NCI-H1930 (cell line): ENCODE measurements around the gene TBC1D22A.

Experiments used
- DNase-seq, 2 experiments: peaks; one replicate each; lab custom pipeline; 2025; lab: John Stamatoyannopoulos, UW

TBC1D22A gene

GRCh38 chr22:47082505-47082904 lies 320.1 kb downstream of the TBC1D22A start:
- DNase-seq: no peak

- no peak for DNase-seq
Observed at GRCh38 chr22:47083379-47083986, 321.0 kb downstream of the TBC1D22A start.

- DNase-seq: no peak
Observed at GRCh38 chr22:47084226-47084625, 321.8 kb downstream of the TBC1D22A start.

DNA sequence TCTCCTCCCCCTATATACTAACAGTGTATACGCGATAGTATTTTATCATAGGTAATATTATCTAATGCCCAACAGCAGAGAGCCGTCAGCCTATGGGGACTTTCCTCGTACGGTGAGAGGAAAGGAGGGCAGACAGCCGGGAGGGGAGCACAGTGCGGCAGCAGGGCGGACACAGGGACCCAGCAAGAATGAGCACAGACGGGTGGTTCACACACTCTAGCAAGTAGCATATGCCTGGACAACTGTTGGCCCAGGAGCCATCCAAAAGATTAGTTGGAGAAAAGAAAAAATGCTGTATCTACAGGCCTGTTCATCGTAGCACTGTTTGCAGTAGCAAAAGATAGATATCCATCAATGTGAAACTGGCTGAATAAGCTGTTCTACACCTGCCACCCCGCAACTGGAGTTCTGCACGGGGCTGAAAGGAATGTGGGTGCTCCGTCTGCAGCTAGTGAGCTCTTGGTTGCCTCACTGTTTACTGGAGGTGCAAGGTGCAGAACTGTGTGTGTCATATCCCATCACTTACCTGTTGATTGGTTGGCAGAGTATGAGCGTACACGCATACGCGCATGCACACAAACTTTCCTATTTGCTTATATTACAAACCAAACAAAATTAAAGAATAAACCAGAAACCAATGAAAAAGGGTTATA lies 324.3 kb downstream of the TBC1D22A start:
- no peak for DNase-seq

DNA sequence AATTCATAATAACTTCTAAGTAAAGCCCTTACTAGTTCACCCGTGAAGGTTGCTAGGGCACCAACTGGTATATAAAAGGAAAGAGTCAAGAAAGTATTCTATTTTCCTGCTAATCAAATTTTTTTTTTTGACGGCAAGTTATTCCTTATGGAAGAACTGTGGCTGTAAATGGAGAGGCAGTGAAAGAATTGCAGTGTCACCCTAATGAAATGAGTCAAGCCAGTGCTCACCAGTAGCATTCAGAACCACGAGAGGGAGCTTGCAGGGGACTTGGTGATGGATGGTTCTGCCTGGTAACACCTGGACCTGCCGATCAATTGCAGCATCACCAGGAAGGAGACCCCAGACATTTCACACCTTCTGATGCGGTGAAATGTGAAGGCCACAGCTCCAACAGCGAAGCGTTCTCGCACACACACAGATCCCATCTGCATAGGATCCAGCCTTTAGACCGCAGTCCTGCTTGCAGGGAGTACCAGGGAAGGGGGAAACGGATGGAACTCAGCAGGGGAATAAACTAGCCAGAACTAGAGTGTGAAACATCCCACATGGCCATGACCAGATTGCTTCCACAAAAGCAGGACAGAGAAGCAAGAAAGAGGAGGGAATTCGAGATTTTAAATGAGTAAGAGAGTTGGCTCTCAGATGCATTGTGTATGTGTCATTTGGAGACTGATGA lies 326.2 kb downstream of the TBC1D22A start:
- no peak for DNase-seq

GRCh38 chr22:47089374-47089773 lies 326.9 kb downstream of the TBC1D22A start:
- no peak for DNase-seq

DNA sequence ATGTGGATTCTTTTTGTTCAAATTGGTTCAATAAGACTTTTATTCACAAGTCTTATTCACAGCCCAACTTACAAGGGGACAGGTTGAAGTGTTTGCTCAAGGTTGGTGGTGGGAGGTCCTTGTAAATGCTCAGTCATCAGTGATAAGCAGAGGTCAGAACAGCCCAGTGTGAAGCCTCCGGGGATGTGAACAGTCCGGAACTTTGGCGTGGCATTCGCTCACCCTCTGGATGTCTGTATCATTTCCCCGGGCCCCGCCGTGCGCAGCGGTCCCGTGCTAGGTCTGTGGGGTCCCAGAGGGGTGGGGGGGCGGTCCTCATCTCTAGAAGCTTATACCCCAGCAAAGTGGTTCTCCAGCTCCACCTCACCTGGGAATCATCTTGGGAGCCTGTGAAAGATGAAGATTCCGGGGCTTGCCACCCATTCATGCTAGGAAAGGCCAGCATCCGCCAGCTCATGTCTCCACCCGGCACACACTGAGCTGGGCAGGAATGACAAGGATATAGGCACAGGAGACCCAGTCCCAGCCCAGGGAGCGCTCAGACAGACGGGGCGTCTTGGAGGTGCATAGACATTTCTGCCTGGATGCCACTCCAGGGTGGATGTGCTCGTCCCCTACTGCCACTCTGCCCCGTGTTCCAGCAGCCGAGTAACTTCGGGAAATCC lies 327.5 kb downstream of the TBC1D22A start:
- no peak for DNase-seq

GRCh38 chr22:47090591-47091245 lies 328.3 kb downstream of the TBC1D22A start:
- DNase-seq: no peak

DNA sequence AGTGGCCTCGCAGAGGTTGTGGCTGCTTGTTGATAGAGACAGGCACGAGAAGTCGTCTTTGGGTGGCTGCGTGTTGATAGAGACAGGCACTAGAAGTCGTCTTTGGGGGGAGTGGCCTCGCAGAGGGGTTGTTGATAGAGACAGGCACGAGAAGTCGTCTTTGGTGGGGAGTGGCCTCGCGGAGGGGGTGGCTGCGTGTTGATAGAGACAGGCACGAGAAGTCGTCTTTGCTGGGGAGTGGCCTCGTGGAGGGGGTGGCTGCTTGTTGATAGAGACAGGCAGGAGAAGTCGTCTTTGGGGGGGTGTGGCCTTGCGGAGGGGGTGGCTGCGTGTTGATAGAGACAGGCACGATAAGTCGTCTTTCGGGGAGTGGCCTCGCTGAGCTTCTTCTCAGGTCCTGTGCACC lies 328.8 kb downstream of the TBC1D22A start:
- no peak for DNase-seq

- DNase-seq: no peak
Observed at GRCh38 chr22:47091921-47092700, 329.7 kb downstream of the TBC1D22A start.

GRCh38 chr22:47092896-47093311 lies 330.5 kb downstream of the TBC1D22A start:
- DNase-seq: no peak

DNA sequence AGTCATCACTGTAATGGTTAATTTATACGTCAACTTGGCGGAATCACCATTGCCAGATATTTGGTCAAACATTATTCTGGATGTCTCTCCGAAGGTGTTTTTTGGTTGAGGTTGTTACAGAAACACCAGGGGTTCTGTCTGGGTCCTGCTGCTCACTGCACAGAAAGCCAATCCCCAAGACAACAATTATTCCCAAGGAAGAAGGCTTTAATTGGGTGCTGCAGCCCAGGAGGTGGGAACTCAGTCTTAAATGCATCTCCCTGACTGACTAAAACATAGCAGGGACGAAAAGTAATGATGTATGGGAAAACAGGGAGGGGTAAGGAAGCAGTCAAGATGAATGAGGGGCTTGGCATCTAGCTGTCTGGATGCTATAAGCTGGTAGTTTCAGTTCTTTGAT lies 331.3 kb downstream of the TBC1D22A start:
- DNase-seq: no peak

- no peak for DNase-seq
Observed at GRCh38 chr22:47094861-47095330, 332.4 kb downstream of the TBC1D22A start.

DNA sequence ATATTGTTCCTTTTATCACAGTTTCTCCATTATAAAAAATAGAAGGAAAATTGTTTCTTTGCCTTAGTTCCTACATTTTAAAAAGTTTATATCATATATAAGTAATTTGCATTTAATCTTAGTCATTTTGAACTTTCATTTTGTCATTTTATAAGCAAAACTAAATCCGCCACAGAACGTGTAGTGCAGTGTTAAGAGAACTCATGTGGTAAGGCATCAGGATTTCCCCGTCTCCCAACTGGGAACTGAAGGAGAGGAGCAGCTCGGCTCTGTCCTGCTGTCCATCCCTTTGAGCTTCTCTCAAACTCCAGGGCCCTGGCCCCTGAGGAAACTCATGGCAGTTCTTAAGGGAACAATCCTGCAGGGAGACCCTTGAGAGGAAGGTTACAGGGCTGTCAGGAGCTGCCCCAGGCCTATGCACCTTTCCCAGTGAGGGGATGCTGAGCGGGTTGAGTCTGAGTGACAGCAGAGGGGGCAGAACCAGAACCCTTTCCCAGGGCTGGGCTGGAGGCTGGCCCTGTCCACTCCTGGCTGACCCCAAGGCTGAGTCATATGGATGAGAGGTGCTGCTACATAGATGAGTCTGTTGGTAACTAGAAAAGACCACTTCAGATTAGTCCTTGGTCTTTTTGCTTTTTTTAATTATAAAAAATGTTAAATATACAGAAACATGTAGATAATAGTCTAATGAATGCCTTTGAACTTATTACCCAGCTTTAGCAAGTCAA lies 333.1 kb downstream of the TBC1D22A start:
- DNase-seq: no peak

DNA sequence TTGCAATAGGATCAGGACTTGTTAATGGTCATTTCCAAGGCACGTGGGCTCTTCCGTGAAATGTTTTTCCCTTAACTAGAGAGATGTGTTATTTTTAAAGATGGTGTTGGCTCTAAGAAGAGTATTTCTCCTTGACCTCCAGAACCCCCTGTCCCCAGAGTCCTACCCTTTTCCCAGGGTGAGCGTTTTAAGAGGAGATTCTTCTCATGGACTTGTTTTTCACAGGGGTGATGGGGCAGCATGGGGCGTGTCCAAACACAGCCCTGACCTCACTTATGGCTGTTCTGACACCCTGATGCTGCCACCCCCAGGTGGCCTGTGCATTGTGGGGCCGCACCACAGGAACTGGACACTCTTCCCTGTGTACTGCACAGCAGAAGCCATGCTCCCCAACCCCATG lies 335.7 kb downstream of the TBC1D22A start:
- DNase-seq: no peak

- no peak for DNase-seq
Observed at GRCh38 chr22:47098554-47098953, 336.1 kb downstream of the TBC1D22A start.

GRCh38 chr22:47100019-47100418 lies 337.6 kb downstream of the TBC1D22A start:
- no peak for DNase-seq

DNA sequence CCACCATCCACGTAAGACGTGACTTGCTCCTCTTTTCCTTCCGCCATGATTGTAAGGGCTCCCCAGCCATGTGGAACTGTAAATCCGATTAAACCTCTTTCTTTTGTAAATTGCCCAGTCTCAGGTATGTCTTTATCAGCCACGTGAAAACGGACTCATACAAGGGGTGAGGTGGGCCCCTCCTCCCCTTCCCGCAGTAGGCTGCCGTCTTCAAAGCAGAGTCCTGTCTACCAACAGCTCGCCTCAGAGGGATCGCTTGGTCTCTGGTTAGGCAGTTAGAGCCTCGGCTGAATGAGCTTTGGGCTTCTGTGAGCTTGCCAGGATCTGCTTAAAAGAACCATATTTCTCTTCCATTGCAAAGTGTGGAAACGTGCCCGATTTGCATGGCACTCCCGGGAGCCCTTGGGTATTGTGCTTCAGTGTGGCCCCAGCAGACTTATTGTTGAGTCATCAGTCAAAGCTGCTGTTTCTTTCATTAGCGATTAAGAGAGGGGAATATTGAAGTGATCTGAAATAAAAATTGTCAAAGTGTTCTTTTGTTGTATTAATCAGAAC lies 338.3 kb downstream of the TBC1D22A start:
- DNase-seq: no peak

GRCh38 chr22:47101321-47101885 lies 339.0 kb downstream of the TBC1D22A start:
- no peak for DNase-seq

- DNase-seq: no peak
Observed at GRCh38 chr22:47102081-47102480, 339.6 kb downstream of the TBC1D22A start.
